Measurements from ENCODE around the gene LMNTD2.
"Not testable (repeated sequence)": the region's sequence is repeated elsewhere in the genome, so short reads cannot be mapped to it uniquely, and the experiment has no call there.

Gene LMNTD2

GRCh38 chr11:587546-587945 lies 27.0 kb upstream of the LMNTD2 start:
- no peak for DNase-seq

GRCh38 chr11:586376-587316 lies 26.1 kb upstream of the LMNTD2 start:
- no peak for DNase-seq

GRCh38 chr11:584287-584686 lies 23.7 kb upstream of the LMNTD2 start:
- DNase-seq: no peak

GRCh38 chr11:581752-582151 lies 21.2 kb upstream of the LMNTD2 start:
- DNase-seq: no peak

- DNase-seq: no peak
Observed at GRCh38 chr11:581342-581741, 20.8 kb upstream of the LMNTD2 start.

DNA sequence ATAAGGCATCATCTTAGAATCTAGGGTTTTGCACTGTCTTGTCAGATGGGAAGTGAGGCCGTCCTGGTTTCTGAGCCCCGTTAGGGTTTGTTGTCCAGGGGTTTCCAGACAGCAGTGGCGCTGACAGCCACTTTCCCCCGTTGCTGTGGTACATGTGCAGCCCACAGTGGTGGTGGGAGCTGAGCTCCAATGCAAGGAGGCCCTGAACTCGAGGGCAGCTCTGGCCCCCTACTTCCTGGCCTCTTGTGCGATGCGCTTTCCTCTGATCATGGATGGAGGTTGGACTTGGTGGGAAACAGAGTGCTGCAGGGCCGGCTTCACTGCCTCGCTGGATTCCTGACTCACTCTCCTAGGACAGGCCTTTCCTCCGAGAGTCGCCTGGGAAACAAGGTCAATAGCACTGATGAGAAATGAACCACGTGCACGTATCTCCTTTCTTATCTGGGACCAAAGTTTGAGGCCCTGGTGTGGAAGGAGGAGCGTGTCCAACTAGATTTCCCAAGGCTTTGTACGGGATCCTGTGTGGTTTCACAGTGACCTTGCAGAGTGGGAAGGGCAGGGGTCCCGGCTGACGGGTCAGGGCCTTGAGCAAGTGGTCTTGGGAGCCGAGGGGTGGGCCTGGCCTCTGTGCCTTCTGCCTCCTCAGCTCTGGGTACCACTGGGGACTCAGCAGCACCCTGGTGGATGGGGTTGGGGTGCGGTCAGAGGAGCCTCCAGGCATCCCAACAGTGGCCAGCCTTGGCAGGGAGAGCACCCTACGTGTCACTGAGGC lies 19.5 kb upstream of the LMNTD2 start:
- no peak for DNase-seq

- no peak for DNase-seq
Observed at GRCh38 chr11:578276-579035, 17.9 kb upstream of the LMNTD2 start.

GRCh38 chr11:577611-577894 lies 17.0 kb upstream of the LMNTD2 start:
- no peak for DNase-seq

- peak; percentile 23 for DNase-seq
Observed at GRCh38 chr11:576811-577610, 16.5 kb upstream of the LMNTD2 start.

GRCh38 chr11:575996-576768 lies 15.6 kb upstream of the LMNTD2 start, which contains the start of gene PHRF1:
PHRF1 (plus strand) TSS chr11:576470; CDS start chr11:581513, 5,043 bp downstream.
- peak; percentile 96 for DNase-seq

GRCh38 chr11:575313-575995 lies 14.9 kb upstream of the LMNTD2 start:
- peak; percentile 95 for DNase-seq

DNA sequence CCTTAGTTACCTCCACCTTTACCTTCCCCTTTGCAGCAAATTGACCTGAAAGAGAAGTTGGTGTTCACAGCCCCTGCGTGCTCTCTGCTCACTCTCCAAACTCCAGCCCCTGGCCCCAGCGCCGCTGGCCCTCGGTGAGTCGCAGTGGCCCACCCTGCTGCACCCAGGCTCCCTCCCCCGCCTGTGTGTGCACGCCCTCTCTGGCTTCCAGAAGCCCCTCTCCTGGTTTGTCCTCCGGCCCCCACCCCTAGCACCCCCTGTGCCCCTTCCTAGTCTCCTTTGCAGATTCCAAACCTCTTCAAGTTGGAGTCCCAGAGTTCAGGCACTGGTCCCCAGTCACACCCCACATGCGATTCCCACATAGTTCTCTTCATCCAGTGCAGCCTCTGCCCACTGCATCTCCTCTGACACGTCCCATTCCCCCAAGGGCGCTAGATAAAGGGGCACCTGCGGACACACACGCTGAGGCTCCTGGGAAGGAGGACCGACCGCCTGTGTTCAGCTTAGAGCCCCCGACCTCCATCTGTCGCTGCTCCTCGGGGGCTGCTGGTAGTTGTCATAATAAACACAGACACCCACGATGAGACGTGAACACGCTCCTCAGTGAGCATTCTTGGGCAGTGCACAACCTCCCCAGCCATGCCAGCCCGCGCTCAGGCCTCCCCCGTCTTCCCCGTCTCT lies 14.2 kb upstream of the LMNTD2 start:
- peak; percentile 69 for DNase-seq

GRCh38 chr11:574031-574570 lies 13.6 kb upstream of the LMNTD2 start:
- DNase-seq: not testable (repeated sequence)

GRCh38 chr11:573146-573759 lies 12.7 kb upstream of the LMNTD2 start:
- DNase-seq: no peak

DNA sequence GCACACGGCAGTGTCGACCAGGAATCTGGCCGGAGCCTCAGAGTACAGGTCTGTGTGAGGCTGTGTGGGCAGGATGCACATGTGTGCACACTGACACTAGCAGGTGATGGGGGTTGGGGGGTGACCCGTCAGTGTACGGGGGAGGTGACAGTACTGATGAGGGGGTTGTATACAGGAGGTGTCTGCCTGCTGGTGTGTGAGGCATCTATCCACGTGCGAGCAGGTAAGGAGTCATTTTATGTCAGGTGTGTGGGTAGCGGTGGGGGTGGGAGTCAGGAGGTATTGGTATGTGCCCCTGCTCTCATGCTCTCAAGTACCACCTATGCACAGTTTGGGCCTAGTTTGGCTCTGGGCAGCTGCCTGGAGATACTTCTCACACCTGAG lies 11.3 kb upstream of the LMNTD2 start:
- DNase-seq: no peak

DNA sequence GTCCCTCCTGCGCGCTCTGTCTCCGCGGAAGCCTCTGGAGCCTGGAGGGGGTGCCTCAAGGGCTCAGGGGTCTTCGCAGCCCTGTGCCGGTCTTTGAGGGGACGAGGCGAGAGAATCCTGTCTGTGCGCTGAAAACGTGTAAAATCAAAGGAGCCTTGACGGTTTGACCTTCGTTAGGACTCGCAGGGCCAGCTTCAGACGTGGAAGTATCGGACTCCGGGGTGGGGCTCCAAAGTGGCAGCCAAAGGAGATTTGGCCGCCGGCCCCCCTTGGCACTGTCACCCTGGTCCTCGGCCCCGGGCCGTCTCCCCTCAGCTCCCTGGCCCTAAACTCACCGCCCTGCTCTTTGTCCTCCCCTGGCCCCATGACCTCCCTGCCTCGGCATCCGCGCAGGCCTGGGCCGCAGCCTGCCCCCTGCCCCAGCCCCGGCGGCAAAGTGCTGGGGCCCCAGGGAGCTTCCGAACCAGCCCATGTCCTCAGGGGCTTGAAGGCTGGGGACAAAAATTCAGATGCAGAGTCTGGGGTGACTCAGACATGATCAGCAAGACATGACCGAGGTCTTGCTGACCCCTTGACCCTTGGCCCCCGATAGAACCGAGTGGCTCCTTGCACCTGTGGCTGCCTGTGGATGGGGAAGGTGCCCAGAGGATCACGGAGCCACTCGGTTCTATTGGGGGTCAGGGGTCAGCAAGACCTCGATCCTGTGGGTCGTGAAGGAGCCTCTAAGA lies 8.8 kb upstream of the LMNTD2 start:
- no peak for DNase-seq

DNA sequence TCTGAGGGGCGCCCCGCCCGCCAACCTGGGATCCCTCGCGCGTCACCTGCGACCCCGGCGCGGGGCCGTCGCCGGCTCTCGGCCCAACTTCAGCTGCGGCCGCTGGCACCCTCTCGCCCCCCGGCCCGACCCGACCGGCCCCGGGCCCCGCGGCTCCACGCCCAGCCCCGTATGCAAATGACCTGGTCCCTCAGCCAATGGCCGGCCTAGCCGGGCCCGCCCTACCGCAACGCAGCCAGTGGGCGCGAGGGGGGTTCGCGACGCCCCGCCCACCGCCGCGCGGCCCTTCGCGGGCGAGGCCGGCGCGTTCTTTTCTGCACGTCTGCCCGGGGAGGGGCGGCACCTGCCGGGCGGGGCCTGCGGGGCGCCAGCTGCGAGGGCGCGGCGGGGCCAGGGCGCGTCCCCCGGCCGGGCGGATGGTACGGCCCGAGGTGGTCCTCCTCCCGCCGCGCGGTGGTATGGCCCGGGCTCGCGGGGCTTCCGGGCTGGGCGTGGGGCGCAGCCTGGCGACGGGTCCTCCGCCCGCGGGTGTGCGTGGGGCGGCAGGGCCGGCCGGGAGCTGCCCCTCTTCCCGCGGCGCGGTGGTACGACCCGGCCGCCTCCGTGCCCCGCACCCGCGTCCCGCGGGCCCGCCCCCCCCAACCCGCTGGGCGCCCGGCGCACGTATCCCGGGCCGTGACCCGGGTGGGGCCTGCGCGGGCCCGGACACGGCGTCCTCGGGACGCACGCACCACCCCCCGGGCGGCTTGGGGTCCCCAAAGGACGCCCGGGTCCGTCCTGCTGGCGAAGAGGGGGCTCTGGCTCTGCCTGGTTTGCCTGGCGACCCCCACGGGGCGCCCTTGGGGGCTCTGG lies 8.0 kb upstream of the LMNTD2 start:
- peak; percentile 99 for DNase-seq

All from NCI-H69 (cell line).